Measurements from ENCODE around the gene SLC8A1. TPM values are rescaled to one million over a fixed set of nuclear protein-coding genes. Genes with fewer than 3 reads are reported as not detected.
A peak's percentile ranks its signal among the peaks of the same experiment; 100 is the strongest.

Gene SLC8A1
- total and polyA plus RNA-seq, 2 donors (not counting 1 experiment from before 2014, with no cell fraction given): 17.4 to 109 TPM

GRCh38 chr2:40430776-40431599, 20.9 kb downstream of the SLC8A1 start:
- TF ChIP-seq, protein P1, sequence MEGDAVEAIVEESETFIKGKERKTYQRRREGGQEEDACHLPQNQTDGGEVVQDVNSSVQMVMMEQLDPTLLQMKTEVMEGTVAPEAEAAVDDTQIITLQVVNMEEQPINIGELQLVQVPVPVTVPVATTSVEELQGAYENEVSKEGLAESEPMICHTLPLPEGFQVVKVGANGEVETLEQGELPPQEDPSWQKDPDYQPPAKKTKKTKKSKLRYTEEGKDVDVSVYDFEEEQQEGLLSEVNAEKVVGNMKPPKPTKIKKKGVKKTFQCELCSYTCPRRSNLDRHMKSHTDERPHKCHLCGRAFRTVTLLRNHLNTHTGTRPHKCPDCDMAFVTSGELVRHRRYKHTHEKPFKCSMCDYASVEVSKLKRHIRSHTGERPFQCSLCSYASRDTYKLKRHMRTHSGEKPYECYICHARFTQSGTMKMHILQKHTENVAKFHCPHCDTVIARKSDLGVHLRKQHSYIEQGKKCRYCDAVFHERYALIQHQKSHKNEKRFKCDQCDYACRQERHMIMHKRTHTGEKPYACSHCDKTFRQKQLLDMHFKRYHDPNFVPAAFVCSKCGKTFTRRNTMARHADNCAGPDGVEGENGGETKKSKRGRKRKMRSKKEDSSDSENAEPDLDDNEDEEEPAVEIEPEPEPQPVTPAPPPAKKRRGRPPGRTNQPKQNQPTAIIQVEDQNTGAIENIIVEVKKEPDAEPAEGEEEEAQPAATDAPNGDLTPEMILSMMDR (conservative IDR thresholded peaks at IDR 0.05 in 1 of 2, IDR thresholded peaks at IDR 0.05 in 1 of 2; ENCODE audit: low read depth in 1 of 2, low read length in 2 of 2): no peak
- no peak for TF ChIP-seq EZH2 (IDR thresholded peaks at IDR 0.05; ENCODE audit: low read length, missing control alignments)
- H3K4me1 ChIP-seq (ENCODE audit: control insufficient read depth, extremely low read depth, insufficient read depth, low read length): peaks cover 22% of the 10 kb centered on the region
- peak overlapping the region; percentile 41 for H3K4me2 ChIP-seq (ENCODE audit: extremely low read depth, insufficient read depth, low read length)
- no peak for DNase-seq (ENCODE audit: low read depth in 2 of 2)
- peaks cover 2% of the 10 kb centered on the region for H3K36me3 ChIP-seq (ENCODE audit: control insufficient read depth, insufficient read depth, low read length)
- H3K27me3 ChIP-seq (ENCODE audit: control insufficient read depth, insufficient read depth, low read length): no peaks in the 10 kb centered on the region
- H3K9me3 ChIP-seq (ENCODE audit: control insufficient read depth, insufficient read depth, low read depth, low read length): no peaks in the 10 kb centered on the region
- peaks cover 3% of the 10 kb centered on the region for H3K79me2 ChIP-seq (ENCODE audit: control insufficient read depth, insufficient read depth, low read length)
- peak overlapping the region; percentile 79 for H3K27ac ChIP-seq (ENCODE audit: insufficient read depth, low read length)
- H3K9ac ChIP-seq (ENCODE audit: insufficient read depth, low read length): no peak overlapping the region
- no peak overlapping the region for H2AFZ ChIP-seq (ENCODE audit: low read length)
- no peak overlapping the region for H3K4me3 ChIP-seq (replicated peaks in 1 of 4; ENCODE audit: control extremely low read depth in 1 of 4, insufficient read depth in 1 of 4, low read depth in 3 of 4, low read length in 4 of 4)
- no peaks in the 10 kb centered on the region for H4K20me1 ChIP-seq (ENCODE audit: control insufficient read depth, extremely low read depth, insufficient read depth, low read length)

GRCh38 chr2:40428439-40428838, 23.5 kb downstream of the SLC8A1 start:
- Histone ChIP-seq H3K27me3 (ENCODE audit: control insufficient read depth, insufficient read depth, low read length) (no peaks in the 10 kb centered on the region), H3K36me3 (ENCODE audit: control insufficient read depth, insufficient read depth, low read length) (peaks cover 2% of the 10 kb centered on the region), H2AFZ (ENCODE audit: low read length) (no peak overlapping the region), H3K4me1 (ENCODE audit: control insufficient read depth, extremely low read depth, insufficient read depth, low read length) (peaks cover 11% of the 10 kb centered on the region), H3K4me2 (ENCODE audit: extremely low read depth, insufficient read depth, low read length) (no peak overlapping the region), H3K4me3 (replicated peaks in 1 of 4; ENCODE audit: control extremely low read depth in 1 of 4, insufficient read depth in 1 of 4, low read depth in 3 of 4, low read length in 4 of 4) (no peak overlapping the region), H3K27ac (ENCODE audit: insufficient read depth, low read length) (no peak overlapping the region), H3K9me3 (ENCODE audit: control insufficient read depth, insufficient read depth, low read depth, low read length) (no peaks in the 10 kb centered on the region), H3K79me2 (ENCODE audit: control insufficient read depth, insufficient read depth, low read length) (peaks cover 3% of the 10 kb centered on the region), H4K20me1 (ENCODE audit: control insufficient read depth, extremely low read depth, insufficient read depth, low read length) (no peaks in the 10 kb centered on the region), H3K9ac (ENCODE audit: insufficient read depth, low read length) (no peak overlapping the region)
- TF ChIP-seq EZH2 (IDR thresholded peaks at IDR 0.05; ENCODE audit: low read length, missing control alignments): no peak
- TF ChIP-seq, protein P1 (conservative IDR thresholded peaks at IDR 0.05 in 1 of 2, IDR thresholded peaks at IDR 0.05 in 1 of 2; ENCODE audit: low read depth in 1 of 2, low read length in 2 of 2): no peak
- peak in 1 of 2 donors; percentile 32 for DNase-seq (ENCODE audit: low read depth in 2 of 2)

- no peaks in the 10 kb centered on the region for H4K20me1 ChIP-seq (ENCODE audit: control insufficient read depth, extremely low read depth, insufficient read depth, low read length)
- no peak overlapping the region for H3K4me2 ChIP-seq (ENCODE audit: extremely low read depth, insufficient read depth, low read length)
- no peaks in the 10 kb centered on the region for H3K27me3 ChIP-seq (ENCODE audit: control insufficient read depth, insufficient read depth, low read length)
- no peak overlapping the region for H3K27ac ChIP-seq (ENCODE audit: insufficient read depth, low read length)
- no peaks in the 10 kb centered on the region for H3K9me3 ChIP-seq (ENCODE audit: control insufficient read depth, insufficient read depth, low read depth, low read length)
- no peak for TF ChIP-seq EZH2 (IDR thresholded peaks at IDR 0.05; ENCODE audit: low read length, missing control alignments)
- TF ChIP-seq, protein P1 (conservative IDR thresholded peaks at IDR 0.05 in 1 of 2, IDR thresholded peaks at IDR 0.05 in 1 of 2; ENCODE audit: low read depth in 1 of 2, low read length in 2 of 2): no peak
- no peak overlapping the region for H3K9ac ChIP-seq (ENCODE audit: insufficient read depth, low read length)
- no peak overlapping the region for H2AFZ ChIP-seq (ENCODE audit: low read length)
- peaks cover 6% of the 10 kb centered on the region for H3K79me2 ChIP-seq (ENCODE audit: control insufficient read depth, insufficient read depth, low read length)
- no peak overlapping the region for H3K4me3 ChIP-seq (replicated peaks in 1 of 4; ENCODE audit: control extremely low read depth in 1 of 4, insufficient read depth in 1 of 4, low read depth in 3 of 4, low read length in 4 of 4)
- no peaks in the 10 kb centered on the region for H3K4me1 ChIP-seq (ENCODE audit: control insufficient read depth, extremely low read depth, insufficient read depth, low read length)
- no peaks in the 10 kb centered on the region for H3K36me3 ChIP-seq (ENCODE audit: control insufficient read depth, insufficient read depth, low read length)
- DNase-seq (ENCODE audit: low read depth in 2 of 2): peak in 1 of 2 donors; percentile 56
These were observed 30.1 kb downstream of the SLC8A1 start for GRCh38 chr2:40421631-40422297.
